Gastrocnemius medialis (tissue), 4 donors: ENCODE data around the gene TMEM220. TPM values are rescaled to one million over a fixed set of nuclear protein-coding genes. Genes with fewer than 3 reads are reported as not detected.

Source experiments
- ATAC-seq, 2 donors: fragments of 150-250 bp; one replicate each; pipeline ENCODE4 v1.9.1; 2016
- DNase-seq, 2 donors: peaks; one replicate each; pipeline ENCODE4 v3.0.0-alpha.2; 2019
- H3K27ac ChIP-seq, 4 donors: fragments of 200-600 bp; sonication (generic); 1 replicate in 1 of 4; 2 replicates in 3 of 4; pipeline ENCODE4 v1.5.1; 2016 to 2018; ENCODE audit warnings: mild to moderate bottlenecking in 2 of 4, moderate library complexity in 1 of 4
- H3K27me3 ChIP-seq, 3 donors: fragments of 200-600 bp; sonication (generic) in 2 of 3; 1 replicate in 1 of 3; 2 replicates in 2 of 3; pipeline versions ENCODE4 v1.5.1 to v1.6.0; 2016 to 2019; ENCODE audit warnings: mild to moderate bottlenecking in 1 of 3, moderate library complexity in 1 of 3
- H3K36me3 ChIP-seq, 2 donors: fragments of 200-600 bp; sonication (generic) in 1 of 2; one replicate each; pipeline ENCODE4 v1.5.1; 2017 to 2018
- H3K4me1 ChIP-seq, 2 donors: fragments of 200-600 bp; sonication (generic) in 1 of 2; one replicate each; pipeline ENCODE4 v1.5.1; 2016 to 2017; ENCODE audit warnings: mild to moderate bottlenecking in 2 of 2
- H3K4me3 ChIP-seq, 4 donors: fragments of 200-600 bp; sonication (generic) in 3 of 4; 1 replicate in 1 of 4; 2 replicates in 3 of 4; pipeline ENCODE4 v1.5.1; 2016 to 2019; ENCODE audit warnings: mild to moderate bottlenecking in 2 of 4
- H3K9me3 ChIP-seq, 3 donors: fragments of 200-600 bp; sonication (generic) in 2 of 3; 1 replicate in 1 of 3; 2 replicates in 2 of 3; pipeline ENCODE4 v1.5.1; 2016 to 2019
- POLR2A ChIP-seq, 2 donors: fragments of 450-650 bp; IDR thresholded peaks; one replicate each; pipeline ENCODE4 v1.6.1; 2017; ENCODE audit warnings: antibody characterized with exemption in 2 of 2, mild to moderate bottlenecking in 2 of 2, moderate library complexity in 2 of 2
- in situ Hi-C, 4 donors: fragments of 200-750 bp; cut with MboI; loops; one replicate each; pipeline versions ENCODE4 v1.15.0 to v1.8.0; 2017; ENCODE audit warnings: low sequenced_read_pairs in 4 of 4
- intact Hi-C: fragments of 100-400 bp; cut with DNase I; formaldehyde crosslinking; loops from one replicate; pipeline ENCODE4 v1.15.1; 2023; ENCODE audit warnings: low total_unique reads
- total RNA-seq, 4 donors: library from RNA; depleted of rRNA; stranded (reverse); fragments of >200 nt; gene quantifications; one replicate each; pipeline versions ENCODE4 v1.1.0 to v1.2.3, GENCODE V29; 2016
- TF ChIP-seq, protein P1 (sequence below), 5 experiments: fragments of 450-650 bp in 3 of 5; fragments of 200-600 bp in 2 of 5; sonication (generic) in 2 of 5; IDR thresholded peaks in 4 of 5; conservative IDR thresholded peaks in 1 of 5; 1 replicate in 4 of 5; 2 replicates in 1 of 5; pipeline ENCODE4 v1.5.1; 2016 to 2019; ENCODE audit warnings: antibody characterized with exemption in 5 of 5, mild to moderate bottlenecking in 3 of 5, moderate library complexity in 3 of 5

TMEM220 gene
- total RNA-seq, 4 donors from 2014 or later: 3.7 to 8.6 (median 3.9) TPM

DNA sequence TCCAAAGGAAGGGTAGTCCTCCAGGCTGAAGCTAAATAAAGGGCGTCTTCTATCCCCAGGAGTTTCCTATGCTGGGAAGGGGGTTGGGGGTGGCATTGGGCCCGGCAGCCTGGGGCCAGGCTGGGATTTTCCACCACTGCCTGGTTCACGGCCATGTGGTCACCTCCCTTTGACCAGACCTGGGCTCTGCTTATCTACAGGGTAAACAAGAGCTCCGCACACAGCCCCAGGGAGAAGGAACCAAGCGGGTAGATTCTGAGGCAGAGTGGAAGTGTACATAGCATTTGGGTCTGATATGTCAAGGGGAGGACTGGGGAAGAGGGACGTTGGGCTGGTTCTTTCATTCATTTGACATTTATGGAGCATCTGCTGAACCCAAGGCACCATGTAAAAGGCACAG lies 27.2 kb upstream of the TMEM220 start:
- DNase-seq: peak in 1 of 2 donors; percentile 12
- no peak overlapping the region for H3K4me3 ChIP-seq
- no peaks in the 10 kb centered on the region for H3K27me3 ChIP-seq
- ATAC-seq: peak in 1 of 2 donors; percentile 16
- no peaks in the 10 kb centered on the region for H3K36me3 ChIP-seq
- in situ Hi-C loops: no loop called here
- peak overlapping the region in 2 of 4 donors; percentile 59 to 78 for H3K27ac ChIP-seq
- TF ChIP-seq POLR2A (IDR thresholded peaks at IDR 0.05): no peak
- TF ChIP-seq, protein P1, sequence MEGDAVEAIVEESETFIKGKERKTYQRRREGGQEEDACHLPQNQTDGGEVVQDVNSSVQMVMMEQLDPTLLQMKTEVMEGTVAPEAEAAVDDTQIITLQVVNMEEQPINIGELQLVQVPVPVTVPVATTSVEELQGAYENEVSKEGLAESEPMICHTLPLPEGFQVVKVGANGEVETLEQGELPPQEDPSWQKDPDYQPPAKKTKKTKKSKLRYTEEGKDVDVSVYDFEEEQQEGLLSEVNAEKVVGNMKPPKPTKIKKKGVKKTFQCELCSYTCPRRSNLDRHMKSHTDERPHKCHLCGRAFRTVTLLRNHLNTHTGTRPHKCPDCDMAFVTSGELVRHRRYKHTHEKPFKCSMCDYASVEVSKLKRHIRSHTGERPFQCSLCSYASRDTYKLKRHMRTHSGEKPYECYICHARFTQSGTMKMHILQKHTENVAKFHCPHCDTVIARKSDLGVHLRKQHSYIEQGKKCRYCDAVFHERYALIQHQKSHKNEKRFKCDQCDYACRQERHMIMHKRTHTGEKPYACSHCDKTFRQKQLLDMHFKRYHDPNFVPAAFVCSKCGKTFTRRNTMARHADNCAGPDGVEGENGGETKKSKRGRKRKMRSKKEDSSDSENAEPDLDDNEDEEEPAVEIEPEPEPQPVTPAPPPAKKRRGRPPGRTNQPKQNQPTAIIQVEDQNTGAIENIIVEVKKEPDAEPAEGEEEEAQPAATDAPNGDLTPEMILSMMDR (IDR thresholded peaks at IDR 0.05 in 4 of 5, conservative IDR thresholded peaks at IDR 0.05 in 1 of 5): no peak
- intact Hi-C loops: no loop called here
- peaks cover 6 to 24% of the 10 kb centered on the region in 2 donors for H3K4me1 ChIP-seq
- H3K9me3 ChIP-seq: no peaks in the 10 kb centered on the region

DNA sequence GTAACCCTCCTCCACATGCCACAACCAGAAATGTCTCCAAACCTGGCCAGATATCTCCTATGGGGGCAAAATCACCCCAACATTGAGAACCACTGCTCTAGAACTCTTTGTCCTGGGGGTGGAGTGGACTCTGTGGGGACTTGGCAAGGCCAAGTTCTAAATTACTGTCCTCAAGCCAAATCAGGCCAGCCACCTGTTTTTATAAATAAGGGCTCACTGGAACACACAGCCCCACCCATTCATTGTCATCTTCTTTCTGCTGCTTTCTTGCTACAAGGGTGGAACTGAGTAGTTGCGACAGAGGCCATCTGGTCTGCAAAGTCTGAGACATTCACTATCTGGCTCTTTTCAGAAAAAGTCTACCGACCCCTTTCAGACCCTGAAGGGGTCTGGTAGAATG lies 26.8 kb upstream of the TMEM220 start:
- ATAC-seq: peak; percentile 85 to 91
- TF ChIP-seq POLR2A (IDR thresholded peaks at IDR 0.05): no peak
- TF ChIP-seq, protein P1 (IDR thresholded peaks at IDR 0.05 in 4 of 5, conservative IDR thresholded peaks at IDR 0.05 in 1 of 5): no peak
- H3K9me3 ChIP-seq: no peaks in the 10 kb centered on the region
- peak; percentile 62 to 65 for DNase-seq
- no peaks in the 10 kb centered on the region for H3K36me3 ChIP-seq
- peak overlapping the region in 2 of 4 donors; percentile 59 to 78 for H3K27ac ChIP-seq
- H3K4me3 ChIP-seq: no peak overlapping the region
- peaks cover 6 to 24% of the 10 kb centered on the region in 2 donors for H3K4me1 ChIP-seq
- no peaks in the 10 kb centered on the region for H3K27me3 ChIP-seq
- intact Hi-C loops: no loop called here
- in situ Hi-C loops: no loop called here

DNA sequence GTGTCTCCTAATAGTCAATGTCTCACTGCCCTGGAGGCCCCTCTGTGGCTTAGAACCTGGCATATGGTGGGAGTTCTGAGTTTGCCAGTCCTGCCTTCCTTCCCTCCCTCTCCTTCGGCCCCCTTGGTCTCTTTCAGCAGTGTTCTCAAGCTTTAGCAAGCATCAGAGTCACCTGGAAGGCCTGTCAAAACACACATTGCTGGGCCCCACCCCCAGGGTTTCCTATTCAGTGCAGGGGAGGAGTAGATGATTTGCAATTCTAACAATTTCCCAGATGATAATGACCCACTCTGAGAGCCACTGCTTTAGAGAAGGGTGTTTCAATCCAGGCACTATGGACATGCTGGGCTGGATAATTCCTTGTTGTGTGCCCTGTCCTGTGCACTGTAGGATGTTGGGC lies 26.4 kb upstream of the TMEM220 start:
- in situ Hi-C loops: no loop called here
- ATAC-seq: peak; percentile 21 to 33
- TF ChIP-seq POLR2A (IDR thresholded peaks at IDR 0.05): no peak
- TF ChIP-seq, protein P1 (IDR thresholded peaks at IDR 0.05 in 4 of 5, conservative IDR thresholded peaks at IDR 0.05 in 1 of 5): no peak

DNA sequence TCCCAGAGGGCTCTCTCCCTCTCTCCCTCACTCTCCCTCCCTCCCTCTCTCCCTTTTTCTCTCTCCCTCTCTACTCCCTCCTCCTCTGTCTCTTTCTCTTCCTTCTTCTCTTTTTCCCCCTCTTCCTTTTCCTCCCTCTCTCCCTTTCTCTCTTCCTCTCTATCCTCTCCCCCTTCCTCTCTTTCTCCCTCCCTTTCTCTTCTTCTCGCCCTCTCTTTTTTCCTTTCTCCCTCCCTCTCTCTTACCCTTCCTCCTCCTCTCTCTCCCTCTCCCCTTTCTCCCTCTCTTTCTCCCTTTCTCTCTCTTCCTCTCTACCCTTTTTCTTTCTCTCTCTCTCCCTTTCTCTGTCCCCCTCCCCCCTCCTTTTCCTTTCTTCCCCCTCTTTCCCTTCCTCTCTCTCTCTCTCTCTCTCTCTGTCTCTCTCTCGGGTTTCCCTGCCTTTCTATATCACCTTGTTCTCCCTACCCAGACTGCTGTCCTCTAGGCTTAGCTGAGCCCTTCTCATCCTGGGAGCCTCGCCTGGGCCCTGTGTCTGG lies 25.8 kb upstream of the TMEM220 start:
- TF ChIP-seq POLR2A (IDR thresholded peaks at IDR 0.05): no peak
- TF ChIP-seq, protein P1 (IDR thresholded peaks at IDR 0.05 in 4 of 5, conservative IDR thresholded peaks at IDR 0.05 in 1 of 5): no peak
- peak overlapping the region in 1 of 4 donors; percentile 78 for H3K27ac ChIP-seq
- DNase-seq (no peak), ATAC-seq (no peak)
- in situ Hi-C loops: no loop called here
- intact Hi-C loops: no loop called here
- no peaks in the 10 kb centered on the region for H3K36me3 ChIP-seq
- no peaks in the 10 kb centered on the region for H3K9me3 ChIP-seq
- H3K4me3 ChIP-seq: no peak overlapping the region
- H3K4me1 ChIP-seq: peaks cover 6 to 24% of the 10 kb centered on the region in 2 donors
- H3K27me3 ChIP-seq: no peaks in the 10 kb centered on the region

More for the DNA sequence above, 26.4 kb upstream of the TMEM220 start:
- no peaks in the 10 kb centered on the region for H3K36me3 ChIP-seq
- H3K27ac ChIP-seq: peak overlapping the region in 1 of 4 donors; percentile 78
- no peak for DNase-seq
- intact Hi-C loops: no loop called here
- H3K4me3 ChIP-seq: no peak overlapping the region
- H3K9me3 ChIP-seq: no peaks in the 10 kb centered on the region
- H3K27me3 ChIP-seq: no peaks in the 10 kb centered on the region
- peaks cover 6 to 24% of the 10 kb centered on the region in 2 donors for H3K4me1 ChIP-seq
